ENCODE data around the gene TRAPPC5.

The TRAPPC5 gene

DNA sequence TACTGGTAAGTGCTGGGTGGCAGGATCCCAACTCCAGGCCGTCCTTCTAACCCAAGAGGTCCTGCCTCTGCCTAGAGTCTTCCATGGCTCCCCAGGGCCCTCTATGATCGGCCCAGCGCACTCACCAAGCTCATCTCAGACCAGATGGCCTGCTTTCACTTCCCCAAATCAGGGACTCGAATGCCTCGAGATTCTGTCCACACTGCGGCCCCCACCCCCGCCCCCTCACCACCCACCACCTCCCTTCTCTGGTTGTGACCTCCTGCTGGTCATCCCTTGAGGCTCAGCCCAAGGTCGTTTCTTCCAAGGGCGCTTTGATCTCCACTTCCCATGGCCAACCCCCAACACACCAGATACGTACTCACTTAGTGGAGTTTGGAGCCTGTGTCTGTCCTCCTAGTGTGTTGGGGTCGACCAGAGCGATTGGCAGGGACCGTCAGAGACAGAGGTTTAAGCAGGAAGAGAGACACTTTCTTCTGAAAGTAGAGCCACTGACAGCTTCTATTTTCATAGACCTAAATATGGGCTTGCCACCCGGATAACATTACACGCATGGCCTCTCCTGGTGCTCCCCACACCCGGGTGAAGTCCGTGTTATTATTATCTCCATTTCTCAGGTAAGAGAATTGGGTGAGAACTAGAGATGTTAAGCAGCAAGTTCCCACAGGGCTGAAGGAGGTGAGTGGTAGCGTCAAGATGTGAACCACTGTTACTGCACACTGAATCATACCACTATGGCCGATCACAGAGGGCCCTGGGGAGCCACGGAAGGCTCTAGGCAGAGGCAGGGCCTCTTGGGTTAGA is 21.2 kb downstream of the TRAPPC5 start, which contains the start of gene FCER2:
Gene FCER2, minus strand, starts transcription at position 478 of the 804 bp plus-strand sequence. CDS start 2,371 bp downstream, outside the sequence.
- DNase-seq = no peak

DNA sequence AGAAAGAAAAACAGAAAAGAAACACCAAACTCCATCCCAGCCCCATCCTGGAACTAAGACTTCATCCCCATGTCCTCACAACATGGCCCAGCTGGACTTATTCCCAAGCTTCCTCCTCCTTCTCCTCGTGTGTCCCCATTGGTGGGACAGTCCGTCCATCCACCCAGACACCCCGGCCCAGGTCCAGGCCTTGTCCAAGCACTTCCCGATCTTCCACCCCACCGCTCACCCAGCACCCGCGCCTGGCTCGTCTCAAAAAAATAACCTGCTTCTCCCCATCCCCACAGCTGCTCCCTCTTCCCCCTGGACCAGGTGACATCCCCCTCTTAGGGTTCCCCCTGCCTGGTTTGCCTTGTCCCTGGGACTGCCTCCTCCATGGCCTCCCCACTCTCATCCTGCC is 22.7 kb downstream of the TRAPPC5 start:
- no peak for DNase-seq

DNA sequence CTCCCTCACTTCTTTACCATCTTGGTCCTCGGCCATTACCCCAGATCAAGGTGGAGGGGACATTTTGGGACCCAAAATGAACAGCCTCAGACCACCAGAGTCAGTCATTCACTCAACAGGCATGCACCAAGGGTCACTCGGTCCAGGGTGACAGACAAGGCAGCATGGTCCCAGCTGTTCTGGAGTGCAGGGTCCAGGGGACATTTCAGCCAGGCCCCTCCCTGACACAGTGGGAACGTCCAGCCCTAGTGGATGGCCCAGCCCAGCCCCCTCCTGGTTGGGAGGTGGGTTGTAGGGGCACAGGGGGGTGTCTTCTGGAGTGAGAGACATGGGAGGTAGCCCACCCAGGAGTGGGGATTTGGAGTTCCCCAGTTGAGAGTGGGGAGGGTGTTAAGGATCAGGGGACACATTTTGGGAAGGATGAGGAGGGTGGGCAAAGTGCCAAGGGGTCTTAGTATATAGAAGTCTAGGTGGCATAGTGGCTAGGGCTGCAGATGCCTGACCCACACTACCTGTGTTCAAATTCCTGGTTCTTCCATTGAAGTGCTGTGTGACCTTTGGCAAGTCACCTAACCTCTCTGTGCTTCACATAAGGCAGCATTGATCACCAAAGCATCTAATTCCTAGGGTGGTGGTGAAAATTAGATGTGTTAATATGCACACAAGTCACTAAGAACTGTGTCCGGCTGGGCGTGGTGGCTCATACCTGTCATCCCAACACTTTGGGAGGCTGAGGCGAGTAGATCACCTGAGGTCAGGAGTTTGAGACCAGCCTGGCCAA is 23.8 kb downstream of the TRAPPC5 start:
- no peak for DNase-seq

DNA sequence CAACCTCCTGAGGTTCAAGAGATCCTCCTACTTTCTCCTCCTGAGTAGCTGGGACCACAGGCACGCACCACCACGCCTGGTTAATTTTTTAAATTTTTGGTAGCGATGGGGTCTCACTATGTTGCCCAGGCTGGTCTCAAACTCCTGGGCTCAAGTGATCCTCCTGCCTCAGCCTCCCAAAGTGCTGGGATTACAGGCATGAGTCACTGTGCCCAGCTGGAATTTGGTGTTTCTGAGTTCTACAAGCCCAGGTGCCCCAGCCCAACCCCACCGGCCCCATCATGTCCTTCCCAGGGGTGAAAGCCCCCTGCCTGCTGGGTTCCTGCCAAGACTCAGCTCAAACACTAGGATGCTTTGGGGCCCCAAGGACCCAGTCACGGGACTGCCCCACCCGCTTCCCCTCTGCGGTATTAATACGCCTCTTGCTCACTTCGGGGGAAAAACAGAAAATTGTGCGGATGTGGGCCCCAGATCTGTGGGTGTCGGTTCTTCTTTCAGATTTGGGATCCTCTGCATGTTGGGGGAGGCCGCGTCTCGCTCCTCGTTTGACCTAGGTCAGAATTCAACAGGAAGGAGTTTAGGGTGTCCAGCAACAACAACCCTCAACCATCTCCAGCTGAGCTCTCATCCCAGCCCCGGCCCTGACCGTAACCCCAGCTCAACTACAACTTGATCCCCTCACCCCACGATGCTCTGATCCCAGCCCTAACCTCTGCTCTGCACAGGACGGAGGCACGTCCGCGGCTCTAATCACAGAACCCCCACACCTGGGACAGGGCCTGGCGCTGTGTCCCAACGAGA is 25.0 kb downstream of the TRAPPC5 start:
- no peak for DNase-seq

DNA sequence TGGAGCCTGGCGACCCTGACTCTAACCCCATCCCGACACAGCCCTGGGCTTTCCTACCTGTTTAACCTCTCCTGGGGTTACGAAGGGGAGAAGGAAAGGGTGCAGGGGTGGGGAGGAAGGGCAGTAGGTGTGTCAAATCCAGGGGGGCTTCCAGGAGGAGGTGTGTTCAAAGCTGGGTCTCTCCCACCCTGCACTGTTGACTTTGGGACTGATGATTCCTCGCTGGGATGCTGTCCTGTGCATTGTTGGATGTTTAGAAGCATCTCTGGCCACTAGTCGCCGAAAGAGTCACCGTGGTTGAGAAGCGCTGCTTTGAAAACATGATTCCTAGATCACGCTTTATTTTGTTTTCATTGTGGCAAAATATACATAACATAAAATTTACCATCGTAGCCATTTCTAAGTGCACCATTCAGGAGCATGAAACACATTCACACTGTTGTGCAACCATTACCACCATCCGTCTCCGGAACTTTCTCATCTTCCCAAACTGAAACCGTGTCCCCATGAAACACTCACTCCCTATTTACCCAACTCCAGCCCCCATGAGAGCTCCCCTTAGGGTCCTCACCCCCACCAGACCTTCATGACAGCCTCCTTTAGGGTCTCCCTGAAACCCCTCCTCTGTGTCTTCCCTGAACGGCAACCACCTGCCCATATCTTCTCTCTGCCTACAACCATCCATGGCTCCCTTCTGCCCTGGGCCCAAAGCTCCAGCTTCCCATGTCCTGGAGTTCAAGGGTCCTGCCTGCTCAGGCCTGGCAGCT is 25.7 kb downstream of the TRAPPC5 start:
- DNase-seq = no peak

DNA sequence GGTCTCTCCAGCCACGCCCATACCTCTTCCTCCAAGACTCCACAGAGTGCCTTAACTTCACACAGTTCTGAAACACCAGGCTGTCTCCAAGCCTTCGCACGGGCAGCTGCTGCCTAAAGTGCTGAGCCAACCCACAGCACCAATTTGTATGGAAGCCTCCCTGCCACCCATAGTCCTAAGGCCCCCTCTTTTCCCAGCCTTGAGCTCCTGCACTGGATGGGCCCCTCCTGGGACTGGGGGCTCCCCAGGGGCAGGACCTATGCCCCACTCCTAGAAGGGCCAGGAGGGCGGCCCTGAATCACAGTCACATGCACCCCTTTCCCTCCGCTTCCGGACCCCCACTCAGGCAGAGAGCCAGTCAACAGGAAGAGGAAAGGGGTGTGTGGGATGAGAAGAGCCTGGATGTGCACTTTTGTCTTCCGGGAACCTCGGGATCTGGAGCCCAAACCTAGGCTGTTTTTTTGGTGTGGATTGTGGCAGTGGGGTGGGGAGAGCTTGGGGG is 26.4 kb downstream of the TRAPPC5 start:
- no peak for DNase-seq

DNA sequence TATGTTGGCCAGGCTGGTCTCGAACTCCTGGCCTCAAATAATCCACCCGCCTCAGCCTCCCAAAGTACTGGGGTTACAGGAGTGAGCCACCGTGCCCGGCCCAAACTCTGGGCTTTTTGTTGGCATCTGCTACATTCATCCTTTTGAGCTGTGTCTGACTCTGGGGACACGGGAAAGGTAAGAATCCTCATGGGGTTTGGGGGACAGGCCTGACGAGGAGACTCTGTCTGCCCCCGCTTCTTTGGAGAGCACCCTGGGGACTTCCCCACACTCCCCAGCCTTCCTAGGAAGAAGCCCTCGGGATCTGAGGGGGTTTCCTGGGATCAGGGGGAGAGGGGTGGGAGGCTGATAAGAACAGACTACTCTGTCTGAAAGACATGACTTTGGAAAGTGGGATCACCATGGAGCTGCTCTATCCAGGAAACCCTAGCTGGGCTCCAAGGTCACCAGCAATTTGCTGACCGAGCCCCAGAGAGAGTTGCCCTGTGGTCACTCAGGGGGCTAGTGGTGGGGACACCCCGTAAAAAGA is 29.4 kb downstream of the TRAPPC5 start:
- DNase-seq = no peak

DNA sequence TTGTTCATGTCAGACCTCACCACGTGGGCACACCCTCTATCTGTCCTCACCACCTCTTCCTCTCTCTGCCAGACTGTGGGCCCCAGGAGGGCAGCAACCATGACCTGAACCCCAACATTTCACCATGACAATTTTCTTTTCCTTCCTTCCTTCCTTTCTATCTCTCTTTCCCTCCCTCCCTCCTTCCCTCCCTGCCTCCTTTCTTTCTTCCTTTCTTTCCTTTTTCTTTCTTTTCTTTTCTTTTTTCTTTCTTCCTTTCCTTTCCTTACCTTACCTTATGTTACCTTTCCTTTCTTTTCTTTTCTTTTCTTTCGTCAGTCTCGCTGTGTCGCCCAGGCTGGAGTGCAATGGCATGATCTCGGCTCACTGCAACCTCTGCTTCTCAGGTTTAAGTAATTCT is 30.0 kb downstream of the TRAPPC5 start:
- no peak for DNase-seq

DNA sequence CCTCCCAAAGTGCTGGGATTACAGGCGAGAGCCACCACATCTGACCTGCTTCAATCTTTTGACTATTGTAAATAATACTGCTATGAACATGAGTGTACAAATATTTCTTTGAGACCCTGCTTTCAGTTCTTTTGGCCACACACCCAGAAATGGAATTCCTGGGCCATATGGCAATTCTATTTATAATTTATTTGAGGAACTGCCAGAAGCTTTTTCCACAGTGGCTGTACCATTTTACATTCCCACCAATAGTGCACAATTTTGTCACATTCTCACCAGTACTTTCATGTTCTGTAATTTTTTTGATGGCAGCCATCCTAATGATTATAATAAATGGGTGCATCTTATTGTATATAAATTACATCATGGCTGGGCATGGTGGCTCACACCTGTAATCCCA is 35.0 kb downstream of the TRAPPC5 start:
- DNase-seq = no peak

DNA sequence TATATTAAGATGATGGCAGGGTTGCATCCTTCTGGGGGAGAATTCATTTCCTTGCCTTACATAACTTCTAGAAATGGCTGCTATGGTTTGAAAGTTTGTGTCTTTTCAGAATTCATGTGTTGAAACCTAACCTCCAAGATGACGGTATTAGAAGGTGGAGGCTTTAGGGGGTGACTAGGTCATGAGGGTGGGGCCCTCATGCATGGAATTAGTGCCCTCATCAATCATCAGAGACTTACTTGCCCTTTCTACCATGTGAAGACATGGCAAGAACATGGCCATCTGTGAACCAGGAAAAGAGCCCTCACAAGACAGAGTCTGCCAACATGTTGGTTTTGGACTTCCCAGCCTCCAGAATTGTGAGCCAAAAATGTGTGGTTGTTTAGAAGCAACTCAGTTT is 36.1 kb downstream of the TRAPPC5 start:
- no peak for DNase-seq

DNA sequence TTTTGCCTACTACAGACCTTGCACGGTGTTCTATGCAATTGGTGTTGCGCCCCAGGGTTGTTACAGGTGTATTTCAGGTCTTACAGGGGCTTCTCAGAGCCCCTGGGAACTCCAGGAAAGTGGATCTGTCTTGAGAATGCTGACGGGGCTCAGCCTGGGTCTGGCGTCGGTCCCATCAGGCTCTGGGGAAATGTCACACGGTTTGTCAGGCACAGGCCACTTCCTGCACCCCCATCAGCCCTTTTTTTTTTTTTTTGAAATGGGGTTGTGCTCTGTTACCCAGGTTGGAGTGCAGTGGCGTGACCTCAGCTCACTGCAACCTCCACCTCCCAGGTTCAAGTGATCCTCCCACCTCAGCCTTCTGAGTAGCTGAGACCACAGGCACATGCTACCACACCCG is 38.0 kb downstream of the TRAPPC5 start:
- no peak for DNase-seq

DNA sequence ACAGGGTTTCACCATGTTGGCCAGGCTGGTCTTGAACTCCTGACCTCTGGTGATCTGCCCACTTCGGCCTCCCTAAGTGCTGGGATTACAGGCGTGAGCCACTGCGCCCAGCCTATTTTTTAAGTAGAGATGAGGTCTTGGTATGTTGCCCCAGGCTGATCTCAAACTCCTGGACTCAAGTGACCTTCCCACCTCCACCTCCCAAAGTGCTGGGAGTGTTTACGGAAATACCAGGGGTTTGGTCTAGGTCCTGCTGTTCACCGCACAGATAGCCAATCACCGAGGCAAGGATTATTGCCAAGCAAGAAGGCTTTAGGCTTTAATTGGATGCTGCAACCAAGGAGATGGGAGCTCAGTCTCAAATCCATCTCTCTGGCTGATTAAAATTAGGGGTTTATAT is 39.7 kb downstream of the TRAPPC5 start:
- DNase-seq = no peak

DNA sequence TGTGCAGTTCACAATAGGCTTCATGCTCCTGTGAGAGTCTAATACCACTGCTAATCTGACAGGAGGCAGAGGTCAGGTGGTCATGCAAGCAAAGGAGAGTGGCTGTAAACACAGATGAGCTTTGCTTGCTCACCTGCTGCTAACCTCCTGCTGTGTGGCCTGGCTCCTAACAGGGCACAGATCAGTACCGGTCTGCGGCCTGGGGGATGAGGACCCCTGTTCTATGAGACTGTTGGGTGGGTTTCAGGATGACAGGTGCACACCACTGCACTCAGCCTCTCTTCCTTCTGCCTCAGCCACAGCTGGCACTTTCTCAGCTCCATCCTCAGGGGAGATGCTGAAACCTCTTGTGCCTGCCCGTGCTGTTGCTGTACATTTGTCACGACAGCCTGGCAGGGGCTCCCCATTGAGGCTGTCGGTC is 41.6 kb downstream of the TRAPPC5 start:
- DNase-seq = no peak

DNA sequence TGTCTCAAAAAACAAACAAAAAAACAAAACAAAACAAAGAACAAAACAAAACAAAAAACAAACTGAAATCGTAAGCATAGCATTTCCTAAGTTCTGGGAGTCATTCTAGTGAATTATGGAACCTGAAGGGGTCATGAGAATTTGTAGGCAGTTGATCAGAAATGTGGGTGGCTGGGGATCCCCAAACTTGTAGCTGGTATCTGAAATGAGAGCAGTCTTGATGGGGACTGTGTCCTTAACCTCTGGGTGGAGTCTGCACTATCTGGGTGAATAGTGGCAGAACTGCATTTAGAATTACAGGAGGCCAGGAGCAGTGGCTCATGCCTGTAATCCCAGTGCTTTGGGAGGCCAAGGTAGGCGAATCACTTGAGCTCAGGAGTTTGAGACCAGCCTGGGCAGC is 45.2 kb downstream of the TRAPPC5 start:
- DNase-seq = no peak

DNA sequence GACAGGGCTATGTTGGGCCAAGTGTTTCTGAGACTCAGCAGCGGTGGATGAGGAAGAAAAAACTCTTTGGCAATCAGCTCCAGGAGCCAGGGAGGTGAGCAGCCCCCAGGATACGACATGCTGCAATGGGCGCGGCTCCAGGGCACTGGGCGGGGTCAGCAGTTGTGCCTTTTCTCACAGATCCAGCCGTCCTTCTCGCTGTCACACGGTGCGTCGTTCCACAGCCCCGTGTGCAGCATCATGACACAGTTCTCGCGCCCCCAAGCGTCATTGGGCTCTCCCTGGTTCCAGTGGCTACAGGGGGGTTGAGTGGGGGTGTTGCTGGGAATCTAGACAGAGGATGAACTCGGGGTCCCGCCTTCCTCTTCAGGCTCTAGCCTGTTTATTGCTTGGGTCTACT is 48.6 kb downstream of the TRAPPC5 start:
- DNase-seq = no peak

DNA sequence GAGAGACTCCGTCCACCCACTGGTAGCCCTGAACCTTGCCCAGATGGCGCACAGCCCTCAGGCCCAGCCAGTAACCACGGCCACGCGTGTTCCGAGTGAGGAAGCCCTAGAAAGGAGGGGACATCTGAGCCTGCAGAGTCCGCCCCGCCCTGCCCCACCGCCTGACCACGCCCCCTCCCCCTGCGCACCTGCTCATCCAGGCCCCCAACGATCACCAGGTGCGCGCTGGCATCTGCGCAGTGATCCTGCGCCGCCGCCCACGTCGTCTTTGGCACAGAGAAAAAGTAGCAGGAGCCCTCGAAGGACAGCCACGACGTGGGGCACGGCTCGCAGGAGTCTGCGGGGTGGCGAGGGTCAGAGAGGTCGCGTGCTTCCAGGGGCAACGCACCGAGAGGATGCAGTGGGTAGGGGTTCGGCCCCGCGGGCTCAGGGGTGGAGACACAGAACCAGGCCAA is 49.2 kb downstream of the TRAPPC5 start:
- DNase-seq = no peak

DNA sequence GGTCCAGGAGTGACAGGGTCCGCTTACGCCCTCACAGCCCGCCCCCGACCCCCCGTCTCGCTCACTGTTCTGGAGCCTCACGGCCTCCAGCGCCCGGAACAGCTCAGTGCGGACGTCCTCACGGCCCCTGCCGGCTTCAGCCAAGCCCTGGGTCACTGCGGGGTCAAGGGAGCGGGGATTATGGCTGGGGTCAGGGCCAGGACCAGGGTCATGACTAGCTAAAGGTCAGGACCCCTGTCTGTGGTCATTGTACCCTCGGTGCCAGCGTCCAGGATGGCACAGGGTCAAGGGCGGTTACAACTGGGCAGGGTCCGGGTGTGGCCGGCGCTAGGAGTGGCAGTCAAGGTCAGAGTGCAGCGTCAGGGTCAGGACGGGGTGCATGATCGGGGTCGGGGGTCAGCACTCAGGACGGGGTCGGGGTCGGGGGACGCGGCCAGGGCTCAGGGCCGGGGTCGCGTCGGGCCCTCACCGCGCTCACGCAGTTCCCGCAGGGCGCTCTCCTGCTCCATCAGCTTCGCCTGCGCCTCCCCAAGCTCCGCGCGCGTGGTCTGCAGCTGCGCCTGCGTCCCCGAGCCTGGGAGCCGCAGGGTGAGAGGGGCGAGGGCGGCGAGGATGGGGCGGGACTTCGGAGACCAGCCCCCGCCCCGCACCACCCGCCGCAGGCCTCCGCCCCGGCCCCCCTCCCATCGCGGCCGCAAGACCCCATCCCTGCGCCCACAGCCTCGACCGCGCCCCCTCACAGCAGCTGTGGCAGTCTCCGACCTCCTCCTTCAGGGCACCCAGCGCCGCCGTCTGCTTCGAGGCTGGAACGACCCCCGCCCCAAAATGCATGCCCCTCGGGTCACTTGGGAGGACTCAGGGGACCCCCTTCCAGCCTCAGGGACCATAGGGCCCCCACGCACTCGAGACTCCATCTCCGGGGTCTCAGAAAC is 49.9 kb downstream of the TRAPPC5 start:
- DNase-seq = no peak

DNA sequence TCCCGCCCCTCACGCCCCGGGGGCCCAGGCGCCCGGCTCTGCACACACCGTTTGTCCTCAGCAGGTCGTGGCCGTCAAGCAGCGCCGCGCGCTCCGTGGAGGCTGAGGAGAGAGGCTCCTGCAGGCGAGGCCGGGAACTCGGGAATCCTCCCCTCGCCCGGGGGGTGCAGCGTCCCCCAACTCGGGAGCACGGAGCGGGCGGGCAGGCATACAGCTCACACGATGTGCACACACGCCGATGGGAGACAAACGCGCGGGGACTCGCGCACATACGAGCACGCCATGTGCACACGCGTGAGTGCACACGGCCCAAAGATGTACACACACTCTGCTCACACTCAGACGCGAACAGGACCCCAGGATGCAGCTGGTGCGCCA is 50.6 kb downstream of the TRAPPC5 start:
- DNase-seq = no peak

DNA sequence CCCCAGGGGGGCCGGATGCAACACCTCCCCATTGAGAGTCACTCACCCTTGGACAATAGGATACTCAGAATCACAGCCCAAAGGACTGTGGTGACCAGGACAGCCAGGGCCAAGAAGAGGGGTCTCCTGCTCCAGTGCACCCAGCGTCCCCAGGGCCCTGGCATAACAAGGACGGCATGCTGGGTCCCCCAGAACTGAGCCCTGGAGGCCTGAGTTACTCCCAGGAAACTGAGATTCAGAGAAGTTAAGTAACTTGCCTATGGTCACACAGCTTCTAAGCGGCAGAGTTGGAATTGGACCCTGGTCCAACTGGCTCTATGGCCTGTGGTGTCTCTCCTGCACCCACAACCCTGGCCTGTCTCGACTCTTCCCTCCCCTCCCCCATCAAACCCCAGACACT is 51.0 kb downstream of the TRAPPC5 start:
- DNase-seq = no peak

DNA sequence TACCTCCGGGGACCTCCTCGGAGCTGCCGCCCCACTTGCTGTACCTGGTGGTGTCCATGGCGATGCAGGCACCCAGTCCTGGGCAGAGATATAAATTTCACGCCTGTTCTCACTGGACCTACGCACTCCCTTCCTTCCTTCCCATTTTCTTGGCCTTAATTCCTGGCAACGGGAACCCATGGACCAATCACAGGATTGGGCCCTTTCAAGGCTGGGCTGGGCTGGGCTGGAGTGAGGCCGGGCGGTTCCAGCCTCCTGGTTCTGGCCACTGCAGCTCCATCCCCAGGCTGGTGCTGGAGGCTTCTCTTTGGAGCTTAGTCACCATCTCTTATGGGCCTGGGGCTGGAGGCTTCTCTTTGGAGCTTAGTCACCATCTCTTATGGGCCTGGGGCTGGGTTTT is 51.4 kb downstream of the TRAPPC5 start, which contains the start of gene CLEC4G:
Gene CLEC4G, minus strand, starts transcription at position 66 of the 400 bp plus-strand sequence. Its CDS starts 8 bp downstream, at position 58.
- DNase-seq = no peak

DNA sequence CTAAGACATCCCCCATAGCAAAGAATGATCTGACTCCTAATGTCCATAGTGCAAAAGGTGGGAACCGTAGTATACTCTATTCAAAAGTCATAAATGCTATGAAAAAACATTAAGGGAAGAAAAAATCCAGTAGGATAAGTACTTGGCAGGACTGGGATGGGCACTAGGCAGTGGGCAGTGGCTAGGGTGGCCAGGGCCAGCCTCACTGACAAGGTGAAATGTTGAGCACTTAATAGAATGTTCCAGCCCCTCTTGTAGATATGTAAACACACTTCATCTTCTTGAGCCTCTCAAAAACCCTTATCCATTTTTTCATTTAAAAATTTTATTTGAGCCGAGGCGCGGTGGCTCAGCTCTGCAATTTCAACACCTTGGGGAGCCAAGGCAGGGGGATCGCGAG is 52.7 kb downstream of the TRAPPC5 start:
- DNase-seq = no peak

Data from NCI-H187 treated with DMSO at 0.1 percent for 48 hours (cell line).